NCI-H345 treated with DMSO at 0.1 percent for 48 hours (cell line): ENCODE results near the gene RAPGEF2.
"Not testable (repeated sequence)": the region's sequence is repeated elsewhere in the genome, so short reads cannot be mapped to it uniquely, and the experiment has no call there.

ENCODE experiments used
- DNase-seq: peaks from one replicate; lab custom pipeline; 2025; ENCODE audit not compliant: unreplicated experiment; lab: John Stamatoyannopoulos, UW

RAPGEF2 gene

GRCh38 chr4:159307929-159308328, 205.1 kb downstream of the RAPGEF2 start:
- DNase-seq: no peak

- no peak for DNase-seq
Measured at GRCh38 chr4:159308566-159309340, 205.9 kb downstream of the RAPGEF2 start.

GRCh38 chr4:159312236-159312635, 209.4 kb downstream of the RAPGEF2 start:
- DNase-seq: no peak

- not testable (repeated sequence) for DNase-seq
Measured at GRCh38 chr4:159315879-159316278, 213.0 kb downstream of the RAPGEF2 start.

GRCh38 chr4:159317203-159317602, 214.3 kb downstream of the RAPGEF2 start:
- no peak for DNase-seq

GRCh38 chr4:159319027-159319426, 216.1 kb downstream of the RAPGEF2 start:
- no peak for DNase-seq

GRCh38 chr4:159326480-159326879, 223.6 kb downstream of the RAPGEF2 start:
- DNase-seq: no peak

GRCh38 chr4:159328766-159329165, 225.9 kb downstream of the RAPGEF2 start:
- DNase-seq: no peak

GRCh38 chr4:159334461-159334860, 231.6 kb downstream of the RAPGEF2 start:
- no peak for DNase-seq

GRCh38 chr4:159337041-159337440, 234.2 kb downstream of the RAPGEF2 start:
- DNase-seq: no peak

GRCh38 chr4:159341522-159341921, 238.6 kb downstream of the RAPGEF2 start:
- no peak for DNase-seq

GRCh38 chr4:159342374-159342773, 239.5 kb downstream of the RAPGEF2 start:
- no peak for DNase-seq

- no peak for DNase-seq
Measured at GRCh38 chr4:159343116-159343515, 240.2 kb downstream of the RAPGEF2 start.

- DNase-seq: no peak
Measured at GRCh38 chr4:159344877-159345276, 242.0 kb downstream of the RAPGEF2 start.

GRCh38 chr4:159346681-159347080, 243.8 kb downstream of the RAPGEF2 start:
- DNase-seq: no peak

GRCh38 chr4:159347813-159348212, 244.9 kb downstream of the RAPGEF2 start:
- no peak for DNase-seq

- no peak for DNase-seq
Measured at GRCh38 chr4:159349332-159349731, 246.5 kb downstream of the RAPGEF2 start.

- no peak for DNase-seq
Measured at GRCh38 chr4:159352609-159353008, 249.7 kb downstream of the RAPGEF2 start.

- DNase-seq: no peak
Measured at GRCh38 chr4:159353422-159354116, 250.7 kb downstream of the RAPGEF2 start.

GRCh38 chr4:159355466-159355865, 252.6 kb downstream of the RAPGEF2 start:
- no peak for DNase-seq

- no peak for DNase-seq
Measured at GRCh38 chr4:159357350-159357749, 254.5 kb downstream of the RAPGEF2 start.

- DNase-seq: no peak
Measured at GRCh38 chr4:159358226-159358625, 255.3 kb downstream of the RAPGEF2 start.
